OCI-LY7 (cell line): Measurements from ENCODE around the gene PWWP2B. TPM values are rescaled to one million over a fixed set of nuclear protein-coding genes. Genes with fewer than 3 reads are reported as not detected.
"Not testable (repeated sequence)": the region's sequence is repeated elsewhere in the genome, so short reads cannot be mapped to it uniquely, and the experiment has no call there.

Source experiments
- BruUV-seq: library from RNA; stranded (reverse); fragments of 400-500 nt; replicated peaks from 2 replicates; lab custom pipeline; 2021; lab: Mats Ljungman, UMichigan
- CTCF ChIA-PET: fragments of 300-600 bp; sonication (Branson Sonifier 250); formaldehyde crosslinking; loops from one replicate; lab custom pipeline; 2022; ENCODE audit warnings: antibody characterized with exemption; ENCODE audit not compliant: unreplicated experiment; lab: Charles Lee
- POLR2A ChIA-PET: fragments of 300-600 bp; sonication (Branson Sonifier 250); formaldehyde crosslinking; loops from one replicate; lab custom pipeline; 2022; ENCODE audit warnings: antibody characterized with exemption; lab: Charles Lee
- DNase-seq: peaks from one replicate; pipeline ENCODE4 v3.0.0-alpha.2; 2015; ENCODE audit warnings: low spot score
- H2AFZ ChIP-seq: fragments of 200-600 bp; sonication (generic), shearing (Covaris generic); 2 replicates; pipeline ENCODE4 v1.6.1; 2014; ENCODE audit warnings: mild to moderate bottlenecking, antibody characterized with exemption, low read length, moderate library complexity
- H3K27ac ChIP-seq: fragments of 200-600 bp; sonication (generic); 2 replicates; pipeline ENCODE4 v1.5.1; 2014; ENCODE audit warnings: mixed run types, low read depth, mild to moderate bottlenecking, moderate library complexity, low read length, inconsistent platforms; ENCODE audit not compliant: poor library complexity, severe bottlenecking
- H3K36me3 ChIP-seq: fragments of 200-600 bp; sonication (generic); 2 replicates; pipeline ENCODE4 v1.6.1; 2014; ENCODE audit warnings: mild to moderate bottlenecking, antibody characterized with exemption, low read length, moderate library complexity, mixed read lengths; ENCODE audit not compliant: insufficient read depth
- H3K4me1 ChIP-seq: fragments of 200-600 bp; sonication (generic); 2 replicates; pipeline ENCODE4 v1.5.1; 2014; ENCODE audit warnings: mild to moderate bottlenecking, low read length; ENCODE audit not compliant: insufficient read depth, poor library complexity, severe bottlenecking
- H3K4me2 ChIP-seq: fragments of 200-600 bp; sonication (generic); 2 replicates; pipeline ENCODE4 v1.6.1; 2014; ENCODE audit warnings: mild to moderate bottlenecking, low read length
- H3K4me3 ChIP-seq: fragments of 200-600 bp; sonication (generic); 2 replicates; pipeline ENCODE4 v1.5.1; 2014; ENCODE audit warnings: mild to moderate bottlenecking, low read depth, low read length; ENCODE audit not compliant: poor library complexity, severe bottlenecking
- H3K79me2 ChIP-seq: fragments of 200-600 bp; sonication (generic); 2 replicates; pipeline ENCODE4 v1.6.1; 2016; ENCODE audit warnings: low read depth, mild to moderate bottlenecking, low read length, moderate library complexity, mixed read lengths; ENCODE audit not compliant: insufficient read depth
- H3K9me2 ChIP-seq: fragments of 200-600 bp; sonication (generic); 2 replicates; pipeline ENCODE4 v1.6.1; 2016; ENCODE audit warnings: mild to moderate bottlenecking, low read length, mixed read lengths; ENCODE audit not compliant: insufficient read depth
- H3K9me3 ChIP-seq: fragments of 200-600 bp; sonication (generic); 2 replicates; pipeline ENCODE4 v1.6.1; 2014; ENCODE audit warnings: mild to moderate bottlenecking, mixed run types, low read length, mixed read lengths
- H4K20me1 ChIP-seq: fragments of 200-600 bp; sonication (generic); 2 replicates; pipeline ENCODE4 v1.6.1; 2014; ENCODE audit warnings: mild to moderate bottlenecking, antibody characterized with exemption, low read length, moderate library complexity, mixed read lengths; ENCODE audit not compliant: insufficient read depth
- CTCF ChIP-seq: fragments of 200-600 bp; sonication (generic); conservative IDR thresholded peaks from 2 replicates; pipeline ENCODE4 v1.5.1; 2014; ENCODE audit warnings: mild to moderate bottlenecking, antibody characterized with exemption, low read length, moderate library complexity, mixed read lengths
- EZH2phosphoT487 ChIP-seq: fragments of 200-600 bp; sonication (generic); IDR thresholded peaks from 2 replicates; pipeline ENCODE4 v1.6.1; 2018; ENCODE audit warnings: low read depth, borderline replicate concordance, mild to moderate bottlenecking, mixed run types, antibody characterized with exemption, low read length, moderate library complexity, mixed read lengths
- intact Hi-C: fragments of 100-400 bp; cut with micrococcal nuclease; formaldehyde crosslinking; loops from one replicate; pipeline ENCODE4 v1.10.0; 2022; ENCODE audit not compliant: unreplicated experiment
- total RNA-seq, 2 experiments: library from RNA; depleted of rRNA in 1 of 2; stranded (reverse); fragments of >200 nt in 1 of 2; shearing (Covaris generic) in 1 of 2; gene quantifications; 2 replicates each; pipeline ENCODE4 v1.2.3, GENCODE V29; 2014 to 2022

Gene PWWP2B
- total RNA-seq, 2 experiments from 2014 or later, result 5.9 to 10.6 TPM

DNA sequence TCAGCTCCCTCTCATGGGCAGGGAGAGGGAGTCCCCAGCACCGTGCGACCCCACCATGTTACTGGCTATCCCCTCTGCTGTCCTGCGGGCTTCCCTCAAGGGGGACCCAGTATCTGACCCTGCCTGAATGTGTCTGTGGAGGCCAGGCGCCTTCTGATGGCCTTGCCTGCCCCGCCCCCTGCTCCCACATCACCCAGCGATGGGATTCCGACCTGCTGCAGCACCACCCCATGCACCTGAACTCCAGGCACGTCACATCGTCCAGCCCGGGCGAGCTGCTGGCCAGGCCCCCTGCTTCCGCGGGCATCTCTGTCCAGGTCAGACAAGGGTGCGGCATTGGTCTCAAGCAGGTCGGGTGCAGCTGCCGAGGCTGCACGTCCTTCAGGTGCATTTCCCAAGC is 46.1 kb upstream of the PWWP2B start:
- no peak overlapping the region for H2AFZ ChIP-seq
- intact Hi-C loops, result no loop called here
- CTCF ChIA-PET, result no interaction called here
- H3K27ac ChIP-seq, result no peak overlapping the region
- DNase-seq, result no peak
- POLR2A ChIA-PET, result interaction anchor here (1.7 kb wide), 1 partner anchor 8 kb away, joined by 3 read pairs; no protein-coding TSS in a partner anchor
- H3K36me3 ChIP-seq, result no peaks in the 10 kb centered on the region
- no TSS peak for BruUV-seq
- H3K4me3 ChIP-seq, result no peak overlapping the region
- peaks cover 9% of the 10 kb centered on the region for H3K4me1 ChIP-seq
- no peak for TF ChIP-seq CTCF
- no peak for TF ChIP-seq EZH2phosphoT487
- H3K9me2 ChIP-seq, result no peaks in the 10 kb centered on the region
- H3K79me2 ChIP-seq, result no peaks in the 10 kb centered on the region
- H4K20me1 ChIP-seq, result no peaks in the 10 kb centered on the region
- H3K4me2 ChIP-seq, result no peak overlapping the region
- H3K9me3 ChIP-seq, result no peaks in the 10 kb centered on the region

DNA sequence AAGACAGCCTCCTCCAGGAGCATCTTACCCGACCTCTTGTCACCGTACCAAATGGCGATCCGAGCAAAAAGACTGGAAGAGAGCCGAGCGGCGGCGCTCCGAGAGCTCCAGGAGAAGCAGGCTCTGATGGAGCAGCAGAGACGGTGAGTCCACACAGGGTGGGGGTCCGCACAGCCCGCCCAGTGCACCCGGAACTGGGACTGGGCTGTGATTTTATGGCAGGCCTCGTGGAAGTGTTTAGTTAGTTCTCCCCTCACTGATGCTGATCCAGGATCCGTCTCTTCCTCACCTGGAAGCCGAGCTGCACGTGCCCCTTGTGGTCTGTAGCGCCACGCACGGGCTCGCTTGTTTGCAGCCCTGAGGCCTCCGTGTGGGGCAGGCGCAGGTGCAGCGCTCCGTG is 45.4 kb upstream of the PWWP2B start:
- Histone ChIP-seq H3K4me1 (peaks cover 9% of the 10 kb centered on the region), H3K4me3 (no peak overlapping the region), H3K27ac (no peak overlapping the region), H3K9me3 (no peaks in the 10 kb centered on the region), H2AFZ (no peak overlapping the region), H4K20me1 (no peaks in the 10 kb centered on the region), H3K79me2 (no peaks in the 10 kb centered on the region), H3K36me3 (no peaks in the 10 kb centered on the region), H3K4me2 (no peak overlapping the region), H3K9me2 (no peaks in the 10 kb centered on the region)
- ChIA-PET CTCF (no interaction called here), POLR2A (interaction anchor here (1.7 kb wide), 1 partner anchor 9 kb away, joined by 3 read pairs; no protein-coding TSS in a partner anchor)
- no TSS peak for BruUV-seq
- peak; percentile 25 for DNase-seq
- intact Hi-C loops, result loop anchor here (1.0 kb wide), 1 partner anchor 128 kb away; no protein-coding TSS in a partner anchor
- TF ChIP-seq CTCF, result no peak
- no peak for TF ChIP-seq EZH2phosphoT487

DNA sequence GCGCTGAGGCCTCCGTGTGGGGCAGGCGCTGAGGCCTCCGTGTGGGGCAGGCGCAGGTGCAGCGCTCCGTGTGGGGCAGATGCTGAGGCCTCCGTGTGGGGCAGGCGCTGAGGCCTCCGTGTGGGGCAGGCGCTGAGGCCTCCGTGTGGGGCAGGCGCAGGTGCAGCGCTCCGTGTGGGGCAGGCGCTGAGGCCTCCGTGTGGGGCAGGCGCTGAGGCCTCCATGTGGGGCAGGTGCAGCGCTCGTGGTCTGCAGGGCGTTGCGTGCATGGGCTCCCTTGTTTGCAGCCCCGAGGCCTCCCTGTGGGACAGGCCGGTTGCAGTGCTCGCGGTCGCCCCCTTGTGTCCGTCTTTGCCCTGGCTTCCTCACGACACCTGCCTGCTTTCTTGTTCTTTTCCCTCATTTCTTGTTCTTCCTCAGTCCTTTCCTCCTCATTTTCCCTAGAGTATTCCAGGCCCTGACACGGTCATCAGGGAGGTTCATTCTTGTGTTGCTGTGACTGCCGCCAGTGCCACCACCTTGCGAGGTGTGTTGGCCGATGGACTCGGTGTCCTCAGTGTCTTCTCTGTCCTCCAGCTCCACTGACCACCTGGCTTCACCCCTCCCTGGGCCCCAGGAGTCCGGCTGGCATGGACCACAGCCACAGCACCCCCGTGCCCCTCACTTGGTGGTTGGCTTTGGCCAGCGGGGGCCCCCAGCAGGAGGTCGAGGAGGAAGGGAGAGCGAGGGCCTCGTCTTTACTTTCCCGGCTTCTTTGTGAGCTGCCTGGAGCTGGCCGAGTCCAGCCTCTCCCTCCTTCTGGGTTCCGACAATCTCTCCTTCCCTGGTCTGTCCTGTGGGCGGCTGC is 44.3 kb upstream of the PWWP2B start:
- H2AFZ ChIP-seq, H3K27ac ChIP-seq, BruUV-seq, H3K36me3 ChIP-seq, H3K9me3 ChIP-seq, POLR2A ChIA-PET, H3K9me2 ChIP-seq, H3K4me3 ChIP-seq, H4K20me1 ChIP-seq, H3K4me2 ChIP-seq, H3K79me2 ChIP-seq, H3K4me1 ChIP-seq: not testable (repeated sequence)
- CTCF ChIA-PET, result interaction anchor here (0.6 kb wide), 1 partner anchor 50 kb away, joined by 5 read pairs; no protein-coding TSS in a partner anchor
- peak; percentile 66 for DNase-seq
- TF ChIP-seq CTCF, result peak; percentile 74
- intact Hi-C loops, result loop anchor here (1.0 kb wide), 1 partner anchor 129 kb away; no protein-coding TSS in a partner anchor
